IMR-90 (cell line): ENCODE measurements around the gene OR5L1.

Experiments
- CEBPB ChIP-seq: IDR thresholded peaks from 2 replicates; pipeline ENCODE4 v1.6.1; 2012; ENCODE audit warnings: low read depth, low read length, improper control_type of control experiment
- CHD1 ChIP-seq: IDR thresholded peaks from 2 replicates; pipeline ENCODE4 v1.6.1; 2012; ENCODE audit warnings: low read depth, low read length, improper control_type of control experiment
- CTCF ChIP-seq: conservative IDR thresholded peaks from 2 replicates; pipeline ENCODE4 v1.5.1; 2012; ENCODE audit warnings: mild to moderate bottlenecking, low read depth, low read length, improper control_type of control experiment
- FOS ChIP-seq: fragments of 150-350 bp; IDR thresholded peaks from 2 replicates; pipeline ENCODE4 v1.6.1; 2016; ENCODE audit warnings: low read depth, low read length
- MXI1 ChIP-seq: IDR thresholded peaks from 2 replicates; pipeline ENCODE4 v1.6.1; 2012; ENCODE audit warnings: low read depth, mild to moderate bottlenecking, low read length, moderate library complexity, borderline replicate concordance
- POLR2A ChIP-seq: IDR thresholded peaks from 2 replicates; pipeline ENCODE4 v1.6.1; 2012; ENCODE audit warnings: mild to moderate bottlenecking, low read depth, low read length
- RAD21 ChIP-seq: IDR thresholded peaks from 2 replicates; pipeline ENCODE4 v1.6.1; 2012; ENCODE audit warnings: low read length, improper control_type of control experiment
- RCOR1 ChIP-seq: IDR thresholded peaks from 2 replicates; pipeline ENCODE4 v1.6.1; 2012; ENCODE audit warnings: mild to moderate bottlenecking, low read length, improper control_type of control experiment; ENCODE audit not compliant: insufficient replicate concordance
- RFX5 ChIP-seq: IDR thresholded peaks from 2 replicates; pipeline ENCODE4 v1.8.0; 2012; ENCODE audit warnings: low read depth, mild to moderate bottlenecking, low read length, moderate library complexity

DNA sequence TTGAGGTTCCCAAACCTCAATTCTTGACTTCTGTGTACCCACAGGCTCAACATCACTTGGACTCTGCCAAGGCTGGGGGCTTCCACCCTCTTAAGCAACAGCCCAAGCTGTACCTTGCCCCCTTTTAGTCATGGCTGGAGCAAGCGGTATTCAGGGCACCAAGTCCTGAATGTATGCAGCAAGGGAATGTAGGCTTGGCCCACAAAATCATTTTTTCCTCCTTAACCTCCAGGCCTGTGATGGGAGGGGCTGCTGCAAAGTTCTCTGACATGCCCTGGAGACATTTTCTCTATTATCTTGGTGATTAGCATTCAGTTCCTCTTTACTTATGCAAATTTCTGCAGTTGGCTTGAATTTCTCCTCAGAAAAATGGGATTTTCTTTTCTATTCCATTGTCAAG lies 4.9 kb upstream of the OR5L1 start:
- TF ChIP-seq FOS (no peak), RCOR1 (no peak), POLR2A (no peak), CTCF (no peak), CHD1 (no peak), CEBPB (no peak), RAD21 (no peak), MXI1 (no peak), RFX5 (no peak)
